ENCODE results near the gene KLK13.
A peak's percentile ranks its signal among the peaks of the same experiment; 100 is the strongest.

Gene KLK13

DNA sequence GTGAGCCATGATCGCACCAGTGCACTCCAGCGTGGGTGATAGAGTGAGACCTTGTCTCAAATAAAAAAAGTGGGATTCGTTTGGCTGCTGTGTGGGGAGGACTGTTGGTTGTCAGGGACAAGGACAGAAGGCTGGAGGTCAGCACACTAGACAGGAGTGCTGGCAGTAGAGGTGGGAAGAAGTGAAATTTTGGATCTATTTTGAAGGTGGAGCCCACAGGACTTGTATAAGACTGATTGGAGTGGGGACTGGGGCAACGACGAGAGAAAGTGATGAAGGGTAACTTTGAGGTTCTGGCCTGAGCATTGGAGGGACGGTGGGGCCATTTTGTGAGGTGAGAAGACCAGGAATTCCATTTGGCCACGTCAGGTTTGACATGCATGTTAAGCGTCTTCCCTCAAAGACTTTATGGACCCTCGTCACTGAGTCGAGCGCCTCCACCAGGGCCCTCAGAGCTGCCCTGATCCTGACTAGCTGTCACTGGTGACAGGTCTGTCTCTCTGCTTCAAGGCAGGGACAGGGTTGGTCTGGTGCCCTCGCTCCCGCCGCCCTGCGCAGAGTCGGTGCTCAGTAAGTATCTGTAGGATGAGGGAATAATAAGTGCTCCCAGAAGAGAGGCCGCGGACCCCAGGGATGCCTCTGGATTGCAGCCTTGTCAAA is 42.6 kb upstream of the KLK13 start:
- H3K4me3 ChIP-seq (replicated peaks; ENCODE audit: low read depth, low read length), result peak overlapping the region; percentile 89
- TF ChIP-seq, protein P1, sequence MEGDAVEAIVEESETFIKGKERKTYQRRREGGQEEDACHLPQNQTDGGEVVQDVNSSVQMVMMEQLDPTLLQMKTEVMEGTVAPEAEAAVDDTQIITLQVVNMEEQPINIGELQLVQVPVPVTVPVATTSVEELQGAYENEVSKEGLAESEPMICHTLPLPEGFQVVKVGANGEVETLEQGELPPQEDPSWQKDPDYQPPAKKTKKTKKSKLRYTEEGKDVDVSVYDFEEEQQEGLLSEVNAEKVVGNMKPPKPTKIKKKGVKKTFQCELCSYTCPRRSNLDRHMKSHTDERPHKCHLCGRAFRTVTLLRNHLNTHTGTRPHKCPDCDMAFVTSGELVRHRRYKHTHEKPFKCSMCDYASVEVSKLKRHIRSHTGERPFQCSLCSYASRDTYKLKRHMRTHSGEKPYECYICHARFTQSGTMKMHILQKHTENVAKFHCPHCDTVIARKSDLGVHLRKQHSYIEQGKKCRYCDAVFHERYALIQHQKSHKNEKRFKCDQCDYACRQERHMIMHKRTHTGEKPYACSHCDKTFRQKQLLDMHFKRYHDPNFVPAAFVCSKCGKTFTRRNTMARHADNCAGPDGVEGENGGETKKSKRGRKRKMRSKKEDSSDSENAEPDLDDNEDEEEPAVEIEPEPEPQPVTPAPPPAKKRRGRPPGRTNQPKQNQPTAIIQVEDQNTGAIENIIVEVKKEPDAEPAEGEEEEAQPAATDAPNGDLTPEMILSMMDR (IDR thresholded peaks at IDR 0.05; ENCODE audit: low read depth, low read length, missing control alignments), result no peak
- no peak for DNase-seq (ENCODE audit: extremely low read depth, low read depth)

DNA sequence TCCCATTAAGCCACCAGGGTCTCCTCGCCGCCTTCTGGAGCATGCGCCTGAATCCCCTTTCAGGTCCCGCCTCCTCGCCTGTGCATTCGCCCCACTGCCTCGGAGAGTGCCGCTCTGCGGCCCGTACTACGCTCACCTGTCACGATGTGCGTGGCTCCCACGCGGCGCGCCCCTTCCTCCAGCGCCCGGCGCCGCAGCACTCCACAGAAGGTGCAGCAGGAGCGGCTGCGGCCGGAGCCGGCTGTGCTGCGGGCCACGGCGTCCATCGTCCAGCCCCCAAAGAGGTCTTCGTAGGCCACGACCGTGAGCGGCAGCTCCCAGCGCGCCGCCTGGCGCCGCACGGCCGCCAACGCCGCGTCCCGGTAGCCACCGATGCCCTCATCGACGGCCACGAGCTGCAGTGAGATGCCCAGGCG is 39.0 kb upstream of the KLK13 start:
- no peak overlapping the region for H3K4me3 ChIP-seq (replicated peaks; ENCODE audit: low read depth, low read length)
- no peak for DNase-seq (ENCODE audit: extremely low read depth, low read depth)
- TF ChIP-seq, protein P1 (IDR thresholded peaks at IDR 0.05; ENCODE audit: low read depth, low read length, missing control alignments), result no peak

DNA sequence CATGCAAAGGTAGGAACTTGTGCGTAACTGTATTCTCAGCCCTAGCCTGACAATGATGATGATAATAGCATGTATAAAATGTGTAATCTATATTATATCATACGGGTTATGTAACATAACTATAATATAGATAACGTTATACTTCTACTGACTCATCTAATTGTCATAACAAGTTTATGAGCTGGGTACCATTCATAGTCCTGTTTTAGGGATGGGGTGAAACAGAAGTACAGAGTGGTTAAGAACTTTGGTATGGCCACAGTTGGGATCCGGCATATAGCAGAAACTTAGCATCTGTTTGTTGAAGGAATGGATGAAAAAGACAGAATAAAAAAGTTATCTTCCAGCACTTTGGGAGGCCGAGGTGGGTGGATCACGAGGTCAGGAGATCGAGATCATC is 38.1 kb upstream of the KLK13 start:
- DNase-seq (ENCODE audit: extremely low read depth, low read depth), result no peak
- TF ChIP-seq, protein P1 (IDR thresholded peaks at IDR 0.05; ENCODE audit: low read depth, low read length, missing control alignments), result no peak
- no peak overlapping the region for H3K4me3 ChIP-seq (replicated peaks; ENCODE audit: low read depth, low read length)

DNA sequence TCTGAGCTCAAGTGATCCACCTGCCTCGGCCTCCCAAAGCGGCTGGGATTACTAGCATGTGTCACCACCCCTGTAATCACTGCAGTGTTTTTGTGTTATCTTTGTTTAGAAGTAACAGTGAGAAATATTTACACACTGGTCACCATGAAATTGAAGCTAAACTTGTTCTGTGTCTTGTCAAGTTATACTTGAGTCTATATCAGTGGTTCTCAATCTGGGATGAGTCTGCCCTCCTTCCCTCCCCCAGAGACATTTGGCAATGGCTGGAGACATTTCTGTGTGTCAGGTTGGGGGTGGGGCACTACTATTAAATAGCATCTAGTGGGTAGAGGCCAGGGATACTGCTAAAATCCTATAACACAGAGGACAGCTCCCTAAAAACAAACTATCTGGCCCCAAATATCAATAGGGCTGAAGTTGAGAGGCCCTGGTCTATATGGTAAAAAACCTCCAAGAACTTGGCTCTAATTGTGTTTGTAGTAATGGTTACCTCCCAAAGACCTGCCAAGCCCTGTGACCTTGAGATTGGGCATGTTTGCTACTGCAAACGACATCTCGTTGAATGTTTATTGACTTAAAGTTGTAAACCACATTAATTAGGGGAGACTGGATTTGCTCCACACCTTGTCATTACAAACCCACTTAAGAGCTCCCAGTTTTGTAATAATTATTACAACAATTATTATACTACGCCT is 36.4 kb upstream of the KLK13 start:
- TF ChIP-seq, protein P1 (IDR thresholded peaks at IDR 0.05; ENCODE audit: low read depth, low read length, missing control alignments), result no peak
- H3K4me3 ChIP-seq (replicated peaks; ENCODE audit: low read depth, low read length), result no peak overlapping the region
- no peak for DNase-seq (ENCODE audit: extremely low read depth, low read depth)

DNA sequence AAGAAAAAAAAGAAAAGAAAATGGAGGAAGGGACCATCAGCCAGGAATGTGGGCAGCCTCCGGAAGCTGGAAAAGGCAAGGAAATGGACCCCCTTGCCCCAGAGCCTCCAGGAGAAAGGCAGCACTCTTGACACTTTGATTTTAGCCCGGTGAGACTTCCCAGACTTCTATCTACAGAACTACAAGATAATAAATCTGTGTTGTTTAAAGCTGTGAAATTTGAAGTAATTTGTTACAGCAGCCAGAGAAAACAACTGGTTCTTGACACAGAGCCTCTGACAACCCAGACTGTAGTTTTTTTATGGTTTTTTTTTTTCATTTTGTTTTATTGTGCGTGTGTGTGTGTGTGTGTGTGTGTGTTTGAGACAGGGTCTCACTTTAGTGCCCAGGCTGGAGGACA is 35.7 kb upstream of the KLK13 start:
- TF ChIP-seq, protein P1 (IDR thresholded peaks at IDR 0.05; ENCODE audit: low read depth, low read length, missing control alignments), result no peak
- DNase-seq (ENCODE audit: extremely low read depth, low read depth), result no peak
- no peak overlapping the region for H3K4me3 ChIP-seq (replicated peaks; ENCODE audit: low read depth, low read length)

DNA sequence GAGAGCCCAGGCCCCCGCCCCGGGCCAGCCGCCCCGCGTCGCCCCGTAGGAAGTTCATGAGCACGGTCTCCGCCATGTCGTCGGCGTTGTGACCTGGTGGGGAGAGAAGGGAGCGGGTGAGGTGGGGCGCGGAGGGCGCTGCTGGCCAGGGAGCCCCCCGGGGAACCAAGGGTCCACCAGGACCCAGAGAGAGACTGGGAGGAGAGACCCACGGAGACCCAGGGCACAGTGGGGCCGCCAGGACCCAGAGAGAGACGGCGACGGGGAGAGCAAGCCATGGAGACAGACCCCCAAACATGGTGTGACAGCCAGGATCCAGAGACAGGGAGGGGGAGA is 34.1 kb upstream of the KLK13 start:
- DNase-seq (ENCODE audit: extremely low read depth, low read depth), result no peak
- TF ChIP-seq, protein P1 (IDR thresholded peaks at IDR 0.05; ENCODE audit: low read depth, low read length, missing control alignments), result no peak
- H3K4me3 ChIP-seq (replicated peaks; ENCODE audit: low read depth, low read length), result no peak overlapping the region
